HG03457 (cell line): ENCODE results near the gene STAB1.

Experiments used
- ATAC-seq: cut with Tn5 transposase; IDR thresholded peaks from one replicate; pipeline ENCODE4 v1.9.1; 2021; ENCODE audit warnings: moderate number of reproducible peaks; ENCODE audit not compliant: unreplicated experiment

STAB1 gene

GRCh38 chr3:52532838-52533622 is 37.9 kb downstream of the STAB1 start:
- no peak for ATAC-seq

DNA sequence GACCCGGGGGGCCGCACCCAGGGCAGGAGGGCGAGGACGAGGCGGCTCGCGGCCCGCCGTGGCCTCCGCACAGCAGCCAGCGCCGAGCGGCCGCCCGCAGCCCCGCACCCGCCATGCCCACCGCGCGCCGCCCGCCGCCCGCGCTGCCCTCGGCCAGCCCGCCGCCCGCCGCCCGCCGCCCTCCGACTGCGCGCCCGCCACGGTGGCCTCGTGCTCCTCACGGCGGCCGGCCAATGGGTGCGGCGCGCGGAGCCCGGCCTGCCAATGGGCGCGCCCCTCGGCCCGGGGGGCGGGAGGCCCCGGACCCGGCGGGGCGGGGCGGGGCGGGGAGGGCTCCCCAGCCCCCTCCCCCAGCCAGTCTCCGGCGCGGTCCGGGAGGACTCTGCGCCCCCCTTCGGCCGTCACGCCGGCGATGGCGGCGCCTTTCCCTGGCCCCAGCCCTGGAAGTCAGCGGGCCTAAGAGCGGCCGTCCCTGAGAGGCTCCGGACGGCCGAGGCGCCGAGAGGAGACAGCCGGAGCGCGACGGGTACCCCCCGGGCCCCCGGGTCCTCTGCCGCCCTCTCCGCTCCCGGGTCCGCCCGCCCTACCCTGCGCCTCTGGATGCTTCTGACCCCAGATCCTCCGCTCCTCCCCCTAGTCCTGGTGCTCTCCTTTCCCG is 38.6 kb downstream of the STAB1 start, which contains the start of gene NT5DC2:
Gene NT5DC2 (minus strand): TSS at position 235 of the 658 bp plus-strand sequence. CDS start 120 bp downstream, at position 115.
- no peak for ATAC-seq

- ATAC-seq, result no peak
Observed at GRCh38 chr3:52534281-52535183, 39.4 kb downstream of the STAB1 start.

GRCh38 chr3:52535411-52536111 is 40.4 kb downstream of the STAB1 start:
- ATAC-seq, result no peak

DNA sequence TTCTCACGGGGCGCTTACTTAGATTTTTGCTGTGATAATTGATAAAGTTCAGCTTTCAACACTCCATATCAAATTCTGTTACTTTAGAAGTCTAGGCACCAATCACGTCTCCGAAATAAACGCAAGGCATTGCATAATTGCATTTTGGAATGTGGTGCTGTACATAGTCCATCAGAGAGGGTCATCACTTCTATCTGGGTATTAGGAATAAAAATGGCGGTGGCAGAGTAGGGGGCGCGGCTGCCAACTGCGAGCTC is 40.9 kb downstream of the STAB1 start:
- no peak for ATAC-seq

DNA sequence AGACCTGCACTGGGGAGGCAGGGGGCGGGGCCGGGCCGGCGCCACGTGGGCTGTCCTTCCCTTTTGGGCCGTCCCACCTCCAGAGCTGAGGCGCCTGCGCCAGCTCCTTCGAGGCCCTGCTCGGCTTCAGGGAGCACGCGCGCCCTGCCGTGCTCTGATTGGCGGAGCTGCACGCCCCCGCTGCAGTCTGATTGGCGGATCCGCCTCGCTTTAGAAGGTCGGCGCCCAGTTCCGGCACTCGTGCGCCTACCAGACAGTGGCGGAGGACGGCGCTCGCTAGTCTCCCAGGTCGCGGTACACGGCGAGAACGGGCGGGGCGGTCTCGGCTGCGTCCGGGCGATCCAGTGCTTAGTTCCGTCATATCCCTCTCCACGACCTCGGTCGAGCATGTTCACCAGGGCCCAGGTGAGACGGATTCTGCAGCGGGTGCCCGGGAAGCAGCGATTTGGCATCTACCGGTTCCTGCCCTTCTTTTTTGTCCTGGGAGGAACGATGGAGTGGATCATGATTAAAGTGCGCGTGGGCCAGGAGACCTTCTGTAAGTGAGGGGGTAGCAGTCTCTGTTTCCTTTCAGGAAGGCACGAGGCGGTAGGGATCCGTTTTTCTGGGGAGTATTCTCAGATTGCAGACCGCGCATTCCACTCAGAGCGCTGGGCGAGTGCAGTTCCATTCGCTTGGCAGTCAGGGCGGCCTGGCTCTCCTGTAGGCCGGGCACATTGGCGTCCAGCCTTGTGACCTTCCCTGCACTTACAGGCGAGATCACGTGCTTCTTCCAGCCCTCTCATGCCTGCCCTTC is 41.4 kb downstream of the STAB1 start, which contains the start of gene UQCC5:
Gene UQCC5 (plus strand): TSS at position 237 of the 796 bp plus-strand sequence. CDS start 151 bp downstream, at position 388.
- ATAC-seq, result peak; percentile 84

- ATAC-seq, result no peak
Observed at GRCh38 chr3:52537165-52537620, 42.1 kb downstream of the STAB1 start.

DNA sequence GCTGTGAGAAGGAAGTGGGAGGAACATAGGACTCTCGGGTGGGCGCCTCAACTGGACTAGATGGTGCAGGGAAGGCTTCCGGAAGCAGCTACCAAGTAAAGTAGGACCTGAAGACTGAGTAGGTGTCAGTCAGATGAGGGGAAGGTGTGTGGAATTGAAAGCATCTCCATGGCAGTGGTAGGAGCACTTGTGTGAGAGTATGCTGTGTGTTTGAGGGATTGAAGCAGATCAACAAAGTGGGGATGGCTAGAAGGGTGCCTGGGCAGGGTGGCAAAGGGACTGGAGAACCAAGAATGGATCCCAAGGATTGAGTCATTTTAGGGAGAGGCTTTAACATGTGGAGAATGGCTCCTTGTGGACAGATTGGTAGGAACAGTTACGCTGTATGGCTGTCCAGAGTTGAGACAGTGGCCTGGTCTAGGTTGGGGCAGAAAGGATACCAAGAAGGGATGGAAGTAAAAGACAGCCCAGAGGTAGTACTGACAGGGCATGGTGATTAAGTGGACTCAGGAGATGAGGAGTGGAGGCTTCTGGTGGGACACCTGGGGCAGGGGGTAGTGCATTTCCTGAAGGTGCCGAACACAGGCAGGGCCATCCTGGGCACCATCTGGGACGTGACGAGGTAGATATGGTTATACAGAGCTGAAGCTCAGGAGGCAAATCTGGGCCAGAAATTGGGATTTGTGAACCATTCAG is 42.7 kb downstream of the STAB1 start:
- ATAC-seq, result no peak

- ATAC-seq, result no peak
Observed at GRCh38 chr3:52539010-52539653, 44.0 kb downstream of the STAB1 start.

DNA sequence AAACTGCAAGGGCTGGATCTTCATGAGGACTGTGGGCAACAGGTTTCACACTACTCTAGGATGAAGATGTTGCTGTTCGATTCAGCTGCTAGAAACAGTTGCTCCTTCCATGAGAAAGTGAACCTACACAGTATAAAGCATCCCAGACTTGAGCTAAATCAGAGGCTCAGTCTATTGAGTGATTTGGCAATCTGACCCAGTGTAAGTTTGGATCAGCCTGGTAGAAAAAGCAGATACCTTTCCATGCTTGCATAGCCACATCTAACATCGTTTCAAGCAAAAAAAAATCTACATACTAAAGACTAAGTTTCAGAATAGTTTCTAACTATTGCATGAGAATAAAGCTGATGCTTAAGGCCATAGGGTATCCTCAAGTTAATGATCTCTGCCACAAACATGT is 45.9 kb downstream of the STAB1 start:
- no peak for ATAC-seq

GRCh38 chr3:52544937-52545336 is 49.8 kb downstream of the STAB1 start:
- no peak for ATAC-seq

- ATAC-seq, result no peak
Observed at GRCh38 chr3:52546111-52546901, 51.2 kb downstream of the STAB1 start.

GRCh38 chr3:52547143-52547542 is 52.0 kb downstream of the STAB1 start:
- no peak for ATAC-seq

- no peak for ATAC-seq
Observed at GRCh38 chr3:52551118-52551517, 56.0 kb downstream of the STAB1 start.

DNA sequence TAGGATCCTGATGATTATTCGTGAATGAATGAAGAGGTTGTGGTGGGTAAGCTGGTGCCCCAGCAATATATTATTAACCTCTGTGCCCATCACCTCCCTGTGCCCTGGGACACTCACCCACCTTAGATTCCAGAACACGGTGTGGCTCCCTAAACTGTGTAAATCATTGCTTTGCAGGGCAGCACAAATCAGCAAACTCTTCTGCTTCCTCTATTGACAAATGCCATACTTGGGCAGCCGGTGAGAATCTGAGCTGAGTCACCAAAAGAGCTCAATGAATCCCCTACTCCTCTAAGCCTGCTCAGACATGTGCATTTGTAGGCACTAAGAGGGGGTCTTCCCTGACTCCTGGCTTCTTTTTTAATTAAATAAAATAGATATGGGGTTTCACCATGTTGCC is 57.0 kb downstream of the STAB1 start:
- no peak for ATAC-seq

DNA sequence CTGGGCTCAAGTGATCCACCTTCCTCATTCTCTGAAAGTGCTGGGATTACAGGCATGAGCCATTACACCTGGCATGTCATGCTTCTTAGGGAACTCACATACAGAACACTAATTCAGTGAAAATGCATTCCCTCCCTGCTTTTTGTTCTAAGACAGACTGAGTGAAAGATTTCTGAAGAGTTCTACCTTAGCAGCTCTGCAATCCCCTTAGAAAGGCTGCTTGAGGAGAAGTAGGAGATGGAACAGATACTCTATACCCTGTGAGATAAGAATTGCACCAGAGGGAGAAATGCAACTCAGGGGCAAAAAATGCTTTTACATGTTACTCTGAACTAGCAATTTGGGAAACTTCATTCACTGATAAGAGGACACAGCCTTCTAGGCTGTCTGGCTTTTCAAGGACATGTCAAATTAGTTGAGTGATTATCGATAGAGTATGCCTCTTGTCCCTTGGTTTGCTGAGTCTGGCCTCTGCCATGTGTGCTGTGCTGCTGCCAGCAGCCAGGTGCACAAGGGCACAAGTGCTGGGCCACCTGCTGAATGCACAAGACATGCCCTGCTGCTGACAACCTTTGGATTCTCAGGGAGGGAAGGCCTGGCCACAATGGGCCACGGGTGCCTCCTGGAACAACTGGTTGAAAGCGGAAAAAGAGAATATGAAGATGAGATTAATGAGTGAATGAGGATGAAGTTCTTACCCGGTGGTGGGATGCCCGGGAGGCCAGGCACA is 59.1 kb downstream of the STAB1 start:
- ATAC-seq, result no peak

DNA sequence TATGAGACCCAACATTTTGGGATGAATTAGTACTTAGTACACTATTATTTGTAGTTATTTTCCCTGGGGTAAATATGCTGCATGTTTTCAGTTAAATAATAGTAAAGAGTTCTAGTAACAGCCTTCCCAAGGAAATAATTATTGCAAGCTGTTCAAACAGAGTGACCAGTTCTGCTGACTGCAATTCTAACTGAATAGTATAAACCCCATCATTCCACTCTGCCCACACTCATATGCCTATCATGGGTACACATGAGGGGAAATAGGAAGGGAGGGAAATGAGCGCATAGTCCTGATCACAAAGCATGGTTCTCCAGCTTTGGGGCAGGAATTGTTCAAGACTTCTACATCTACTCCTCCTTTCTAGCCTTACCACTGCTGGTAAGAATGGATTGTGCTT is 59.9 kb downstream of the STAB1 start:
- ATAC-seq, result no peak
